GM21576 (cell line): ENCODE measurements around the gene PDE8B.

Experiments used
- ATAC-seq: cut with Tn5 transposase; IDR thresholded peaks from one replicate; pipeline ENCODE4 v1.9.1; 2021; ENCODE audit warnings: mild to moderate bottlenecking, moderate library complexity; ENCODE audit not compliant: unreplicated experiment

Gene PDE8B, protein sequence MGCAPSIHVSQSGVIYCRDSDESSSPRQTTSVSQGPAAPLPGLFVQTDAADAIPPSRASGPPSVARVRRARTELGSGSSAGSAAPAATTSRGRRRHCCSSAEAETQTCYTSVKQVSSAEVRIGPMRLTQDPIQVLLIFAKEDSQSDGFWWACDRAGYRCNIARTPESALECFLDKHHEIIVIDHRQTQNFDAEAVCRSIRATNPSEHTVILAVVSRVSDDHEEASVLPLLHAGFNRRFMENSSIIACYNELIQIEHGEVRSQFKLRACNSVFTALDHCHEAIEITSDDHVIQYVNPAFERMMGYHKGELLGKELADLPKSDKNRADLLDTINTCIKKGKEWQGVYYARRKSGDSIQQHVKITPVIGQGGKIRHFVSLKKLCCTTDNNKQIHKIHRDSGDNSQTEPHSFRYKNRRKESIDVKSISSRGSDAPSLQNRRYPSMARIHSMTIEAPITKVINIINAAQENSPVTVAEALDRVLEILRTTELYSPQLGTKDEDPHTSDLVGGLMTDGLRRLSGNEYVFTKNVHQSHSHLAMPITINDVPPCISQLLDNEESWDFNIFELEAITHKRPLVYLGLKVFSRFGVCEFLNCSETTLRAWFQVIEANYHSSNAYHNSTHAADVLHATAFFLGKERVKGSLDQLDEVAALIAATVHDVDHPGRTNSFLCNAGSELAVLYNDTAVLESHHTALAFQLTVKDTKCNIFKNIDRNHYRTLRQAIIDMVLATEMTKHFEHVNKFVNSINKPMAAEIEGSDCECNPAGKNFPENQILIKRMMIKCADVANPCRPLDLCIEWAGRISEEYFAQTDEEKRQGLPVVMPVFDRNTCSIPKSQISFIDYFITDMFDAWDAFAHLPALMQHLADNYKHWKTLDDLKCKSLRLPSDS

DNA sequence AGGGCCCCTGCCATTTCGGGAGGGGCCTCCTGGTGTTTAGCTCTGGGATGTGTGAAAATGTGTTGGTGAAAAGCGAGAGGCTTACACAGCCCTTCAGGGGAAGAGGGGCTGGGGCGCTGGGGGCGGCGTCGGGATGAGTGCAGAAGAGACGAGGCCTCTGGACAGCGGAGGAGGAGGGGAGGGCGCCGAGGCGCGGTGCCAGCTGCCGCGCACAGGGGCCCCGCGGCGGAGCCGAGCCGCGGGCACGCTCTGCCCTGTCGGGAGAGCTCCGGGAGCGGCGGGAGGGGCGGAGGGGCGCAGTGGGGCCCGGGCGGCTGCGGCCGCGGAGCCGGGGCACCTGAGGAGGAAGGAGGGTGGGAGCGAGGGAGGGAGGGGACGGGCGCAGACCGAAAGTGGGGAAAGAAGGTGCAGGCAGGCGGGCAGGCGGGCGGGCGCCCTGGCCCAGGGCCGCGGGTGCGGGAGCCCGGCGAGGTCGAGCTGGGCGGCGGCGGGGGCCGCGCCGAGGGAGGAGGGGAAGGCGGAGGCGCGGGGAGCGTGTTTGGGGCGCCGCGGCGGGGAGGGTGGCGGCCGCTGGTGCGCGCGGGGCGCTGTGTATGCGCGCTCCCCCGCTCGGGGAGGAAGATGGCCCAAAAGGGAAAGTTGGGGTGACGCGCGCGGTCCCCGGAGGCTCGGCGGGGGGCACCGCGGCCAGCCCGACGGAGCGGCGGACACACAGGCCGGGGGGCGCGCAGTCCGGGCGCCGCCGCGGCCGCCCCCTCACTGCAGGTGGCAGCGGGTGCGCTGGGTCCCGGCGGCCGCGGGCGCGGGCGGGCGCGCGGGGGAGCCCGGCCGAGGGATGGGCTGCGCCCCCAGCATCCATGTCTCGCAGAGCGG is at the start of gene PDE8B:
PDE8B (plus strand) TSS at position 590 of the 873 bp plus-strand sequence; CDS start at position 836, 246 bp downstream.
- ATAC-seq = no peak

DNA sequence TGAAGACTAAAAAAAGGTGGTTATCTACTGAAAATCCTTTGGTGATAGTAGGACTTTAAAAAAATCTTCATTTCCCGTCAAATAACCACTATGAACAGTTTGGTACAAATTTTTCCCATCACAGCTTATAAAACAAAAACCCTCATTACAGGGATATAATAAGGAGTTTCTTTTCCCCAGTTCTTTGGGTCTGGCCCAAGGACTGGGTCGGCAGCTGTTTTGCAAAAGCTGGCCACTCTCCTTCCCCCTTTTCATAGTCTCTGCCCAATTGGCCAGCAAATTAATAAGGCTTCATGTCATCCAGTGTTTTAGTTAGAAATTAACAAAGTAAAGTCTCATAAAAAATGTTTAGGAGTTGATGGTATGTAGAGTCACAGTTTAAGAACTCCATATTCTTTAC is 47.0 kb upstream of the PDE8B start:
- ATAC-seq = no peak

DNA sequence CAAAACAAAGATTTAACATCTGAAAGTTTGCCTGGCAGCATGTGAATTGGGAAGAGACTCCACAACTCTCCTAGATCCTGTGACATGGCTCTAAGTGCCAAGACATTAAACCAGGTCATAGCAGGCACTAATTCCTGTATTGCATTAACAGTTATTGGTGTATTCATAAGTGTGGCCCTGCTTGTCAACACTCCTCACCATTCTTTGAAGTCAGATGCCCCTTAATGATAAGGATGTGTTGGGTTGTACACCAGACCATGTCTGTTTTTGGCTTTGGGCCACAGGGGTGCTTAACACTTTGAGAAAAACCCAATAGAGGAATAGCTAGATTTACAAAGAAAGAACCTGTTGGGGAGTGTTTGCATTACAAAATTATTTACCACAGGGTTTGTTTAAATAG is 43.4 kb upstream of the PDE8B start:
- ATAC-seq = no peak

DNA sequence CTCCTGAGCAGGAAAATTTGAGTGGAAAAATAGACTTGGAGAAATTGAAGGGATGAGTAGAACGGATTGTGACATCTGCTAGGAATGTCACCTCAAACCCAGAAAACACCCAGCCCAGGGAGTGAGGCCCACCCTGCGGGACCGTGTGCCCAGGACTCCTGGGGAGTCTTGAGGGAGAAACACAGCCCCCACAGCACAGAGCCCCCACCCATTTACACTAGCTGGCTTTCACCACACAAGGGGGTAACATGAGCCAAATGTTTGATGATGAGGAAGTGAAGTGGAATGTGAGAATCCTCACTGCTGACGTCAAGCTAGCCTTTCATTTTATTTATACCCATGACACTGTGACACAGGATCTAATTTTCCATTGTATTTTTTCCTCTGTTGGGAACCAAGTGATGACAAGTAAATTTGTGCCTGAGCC is 42.8 kb upstream of the PDE8B start:
- ATAC-seq = no peak

DNA sequence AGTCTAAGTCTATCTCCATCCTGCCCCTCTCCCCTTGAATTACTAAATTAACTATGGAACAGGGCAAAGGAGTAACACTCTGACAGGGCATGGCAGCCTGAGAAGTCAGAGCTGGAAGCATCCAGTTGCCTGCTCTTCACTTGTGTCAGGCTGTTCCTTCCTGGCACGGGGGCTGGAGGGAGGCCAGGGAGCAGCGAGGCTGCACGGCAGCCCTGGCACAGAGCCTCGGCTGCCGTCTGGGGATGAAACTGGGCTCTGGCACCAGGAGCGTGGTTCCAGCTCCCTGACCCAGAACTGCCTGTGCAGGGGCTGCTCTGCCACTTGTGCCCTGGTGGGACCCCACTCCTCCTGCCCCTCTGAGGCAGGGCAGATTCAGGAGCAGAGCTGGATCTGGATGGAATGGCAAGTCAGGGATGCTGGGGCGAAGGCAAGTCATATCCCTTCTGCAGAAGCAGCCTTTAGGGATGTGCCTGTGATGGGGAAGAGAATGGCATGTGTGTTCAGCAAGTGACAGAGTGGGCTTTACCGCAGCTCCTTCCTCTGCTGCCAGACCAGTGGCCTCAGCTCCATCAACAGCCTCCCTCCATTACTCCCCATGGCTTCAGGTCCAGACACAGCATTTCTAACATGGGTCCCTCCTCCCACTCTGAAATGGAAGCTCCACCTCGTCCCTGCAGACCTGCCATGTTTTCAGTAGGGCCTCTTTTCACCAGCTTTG is 42.2 kb upstream of the PDE8B start:
- no peak for ATAC-seq

DNA sequence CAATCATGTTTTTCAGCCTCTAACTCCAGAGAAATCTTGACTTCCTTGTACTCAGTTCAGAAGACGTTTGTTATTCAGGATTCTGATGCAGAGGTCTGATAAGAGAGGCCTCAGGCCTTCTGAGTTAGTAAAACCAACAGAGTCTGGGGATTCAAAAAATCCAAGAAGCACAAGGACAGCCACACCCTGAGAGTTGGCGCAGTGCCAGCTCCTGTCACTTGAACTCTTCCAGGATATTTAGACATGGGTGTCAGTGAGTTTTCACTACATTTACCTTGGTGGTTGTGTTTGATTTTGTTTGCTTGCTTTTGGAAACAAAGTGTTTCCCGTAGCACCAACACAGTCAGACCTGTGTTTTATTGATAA is 41.6 kb upstream of the PDE8B start:
- no peak for ATAC-seq

DNA sequence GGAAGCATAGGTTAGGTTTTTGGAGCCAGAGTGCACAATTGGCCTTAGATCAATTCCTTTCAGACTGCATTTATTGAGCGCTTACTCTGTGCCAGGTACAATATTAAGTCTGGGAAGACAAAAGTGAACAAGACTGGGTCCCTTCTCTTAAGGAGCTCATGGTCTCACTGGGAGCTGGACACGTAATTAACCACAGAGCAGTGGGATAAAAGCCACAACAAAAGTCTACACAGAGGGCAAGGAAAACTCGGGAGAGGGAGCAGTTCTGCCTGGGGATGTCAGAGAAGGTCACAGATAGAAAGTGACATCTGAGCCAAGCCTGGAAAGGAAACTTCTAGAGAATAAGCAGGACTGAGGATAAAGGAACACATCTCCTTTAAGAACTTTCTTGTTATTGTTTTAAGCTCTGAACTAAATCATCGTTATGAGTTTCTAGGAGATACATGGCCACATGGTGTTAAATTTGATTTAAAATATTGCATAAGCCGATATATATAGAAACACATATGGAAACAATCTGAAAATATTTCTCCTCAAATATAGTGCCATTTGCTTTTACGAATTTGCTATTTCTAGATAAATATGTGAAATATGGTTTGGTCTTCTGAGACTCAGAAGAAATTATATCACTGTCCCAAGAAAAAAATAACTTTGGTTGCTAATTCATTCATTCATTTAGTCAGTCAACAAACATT is 40.1 kb upstream of the PDE8B start:
- no peak for ATAC-seq

DNA sequence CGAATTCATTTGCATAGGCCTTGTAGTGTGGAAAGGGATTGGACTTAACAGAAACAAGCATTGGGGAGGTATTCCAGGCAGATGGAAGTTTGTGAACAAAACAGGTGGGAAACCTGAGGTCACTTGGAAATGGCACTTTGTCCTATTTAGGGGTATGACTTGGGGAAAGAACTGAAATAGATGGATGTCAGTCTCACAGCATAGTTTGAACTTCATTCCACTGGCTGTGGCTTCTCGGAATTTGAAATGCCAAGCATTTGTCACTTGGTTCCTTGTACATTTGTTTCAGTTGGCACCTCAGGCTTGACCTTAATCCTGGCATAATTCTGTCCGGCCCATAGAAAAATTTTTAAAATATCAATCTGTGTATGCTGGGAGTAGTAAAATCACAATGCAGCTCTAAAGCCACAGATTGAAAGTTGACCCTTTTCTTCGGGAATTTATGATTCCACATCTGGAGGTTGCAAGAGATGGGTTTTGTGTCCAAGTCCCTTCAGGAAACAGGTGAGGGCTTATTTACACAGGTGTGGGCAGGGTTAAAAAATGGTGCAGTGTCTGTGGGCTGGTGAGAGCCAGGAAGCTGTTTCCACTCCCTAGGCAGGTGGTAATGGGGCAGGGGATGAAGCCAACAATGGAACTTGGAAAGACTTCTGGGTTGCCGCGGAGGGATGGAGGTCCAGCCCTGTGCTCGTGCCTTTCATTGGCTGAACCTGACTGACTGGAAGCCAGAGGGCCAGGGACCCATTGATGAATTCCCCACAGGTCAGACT is 39.2 kb upstream of the PDE8B start:
- ATAC-seq = no peak

DNA sequence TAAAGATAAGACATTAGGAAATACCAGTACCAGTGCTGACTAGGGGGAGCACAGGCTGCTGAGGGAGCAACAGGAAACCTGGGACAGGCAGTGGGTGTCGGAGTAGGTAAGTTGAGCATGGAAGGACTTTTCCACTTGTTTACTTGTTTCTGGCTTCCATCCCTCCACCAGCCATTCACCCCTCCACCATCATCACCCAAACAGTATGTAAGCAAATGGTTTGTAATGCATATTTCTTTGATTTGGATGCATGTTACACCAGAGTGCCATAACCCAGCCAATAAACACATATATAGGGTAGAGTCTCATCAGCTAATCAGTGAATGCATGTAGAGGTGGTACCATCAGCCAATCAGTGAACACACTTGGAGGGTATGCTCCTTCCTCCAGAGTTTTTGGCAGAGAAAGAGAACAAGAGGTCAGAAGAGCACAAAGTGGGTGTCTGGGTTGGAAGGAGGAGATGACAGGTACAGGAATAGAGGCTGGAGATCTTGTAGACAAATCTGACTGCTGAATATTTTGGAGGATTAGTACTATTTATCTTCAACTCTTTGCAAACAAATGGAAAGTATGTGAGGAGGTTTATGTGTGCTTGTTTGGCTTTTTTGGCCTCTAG is 37.7 kb upstream of the PDE8B start:
- ATAC-seq = no peak

DNA sequence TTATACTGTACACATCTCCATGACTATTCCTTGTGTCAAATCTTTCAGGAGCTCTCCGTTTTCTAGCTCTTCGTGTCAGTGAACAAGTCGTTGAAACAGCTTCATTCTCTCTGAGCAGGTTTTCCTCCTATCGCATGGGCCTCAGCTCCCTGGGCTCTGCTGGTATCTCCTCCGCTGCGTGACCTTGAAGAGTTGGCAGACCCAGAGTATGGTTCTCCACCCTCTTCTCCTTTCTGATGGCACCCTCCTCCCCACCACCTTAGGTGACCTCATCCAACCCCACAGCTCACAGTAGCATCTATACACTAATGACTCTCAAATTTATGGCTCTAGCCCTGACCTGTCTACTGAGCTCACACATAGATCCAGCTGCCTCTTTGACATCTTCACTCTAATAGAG is 36.0 kb upstream of the PDE8B start:
- ATAC-seq = no peak

DNA sequence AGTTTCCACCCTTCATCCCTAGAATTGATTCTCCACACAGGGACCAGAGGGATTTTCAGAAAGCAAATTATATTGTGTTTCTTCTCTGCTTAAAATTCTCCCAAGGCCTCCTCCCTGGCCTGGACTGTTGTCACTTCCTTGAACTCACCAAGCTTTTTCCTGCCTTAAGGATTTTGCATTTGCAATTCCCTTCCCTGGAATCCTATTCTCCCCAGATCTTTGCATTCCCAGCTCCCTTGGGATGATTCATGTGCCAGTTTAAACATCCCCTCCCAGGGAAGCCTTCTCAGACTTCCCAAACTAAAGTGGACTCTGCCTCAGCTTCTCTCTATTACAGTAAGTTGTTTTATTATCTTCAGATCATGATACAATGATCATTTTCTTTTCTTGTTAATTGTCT is 35.2 kb upstream of the PDE8B start:
- ATAC-seq = no peak

DNA sequence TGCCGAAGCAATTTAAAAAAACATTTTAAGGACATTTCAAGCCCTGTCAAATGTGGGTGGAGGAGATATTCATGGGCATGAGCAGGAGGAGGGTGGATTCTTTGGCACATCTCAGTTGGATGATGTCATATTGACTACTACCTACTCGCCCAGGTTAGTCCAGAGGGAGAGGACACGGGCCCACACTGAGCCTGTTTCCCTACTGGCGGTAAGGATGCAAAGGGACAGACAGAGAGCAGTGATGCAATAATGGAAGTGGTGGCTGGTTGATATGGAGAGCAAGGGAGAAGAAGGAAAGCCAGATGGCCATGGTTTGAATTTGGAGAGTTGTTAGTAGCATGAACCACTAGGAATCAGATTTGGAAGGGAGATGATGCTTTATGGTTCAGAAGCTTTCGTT is 34.1 kb upstream of the PDE8B start:
- ATAC-seq = no peak

DNA sequence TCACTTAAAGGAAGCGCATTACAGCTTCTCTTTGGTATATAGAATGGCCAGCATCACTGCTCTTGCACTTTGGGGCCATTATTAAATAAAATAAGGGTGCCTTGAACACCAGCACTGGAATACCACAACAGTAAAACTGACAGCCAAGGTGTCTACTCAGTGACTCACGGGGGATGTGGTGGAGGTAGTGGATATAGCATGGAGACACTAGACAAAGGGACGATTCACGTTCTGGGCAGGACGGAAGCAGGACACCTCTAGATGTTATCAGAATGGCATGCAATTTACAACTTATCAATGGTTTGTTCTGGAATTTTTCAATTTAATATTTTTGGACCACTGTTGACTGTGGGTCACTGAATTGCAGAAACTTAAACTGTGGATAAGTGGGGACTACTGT is 32.9 kb upstream of the PDE8B start:
- no peak for ATAC-seq

DNA sequence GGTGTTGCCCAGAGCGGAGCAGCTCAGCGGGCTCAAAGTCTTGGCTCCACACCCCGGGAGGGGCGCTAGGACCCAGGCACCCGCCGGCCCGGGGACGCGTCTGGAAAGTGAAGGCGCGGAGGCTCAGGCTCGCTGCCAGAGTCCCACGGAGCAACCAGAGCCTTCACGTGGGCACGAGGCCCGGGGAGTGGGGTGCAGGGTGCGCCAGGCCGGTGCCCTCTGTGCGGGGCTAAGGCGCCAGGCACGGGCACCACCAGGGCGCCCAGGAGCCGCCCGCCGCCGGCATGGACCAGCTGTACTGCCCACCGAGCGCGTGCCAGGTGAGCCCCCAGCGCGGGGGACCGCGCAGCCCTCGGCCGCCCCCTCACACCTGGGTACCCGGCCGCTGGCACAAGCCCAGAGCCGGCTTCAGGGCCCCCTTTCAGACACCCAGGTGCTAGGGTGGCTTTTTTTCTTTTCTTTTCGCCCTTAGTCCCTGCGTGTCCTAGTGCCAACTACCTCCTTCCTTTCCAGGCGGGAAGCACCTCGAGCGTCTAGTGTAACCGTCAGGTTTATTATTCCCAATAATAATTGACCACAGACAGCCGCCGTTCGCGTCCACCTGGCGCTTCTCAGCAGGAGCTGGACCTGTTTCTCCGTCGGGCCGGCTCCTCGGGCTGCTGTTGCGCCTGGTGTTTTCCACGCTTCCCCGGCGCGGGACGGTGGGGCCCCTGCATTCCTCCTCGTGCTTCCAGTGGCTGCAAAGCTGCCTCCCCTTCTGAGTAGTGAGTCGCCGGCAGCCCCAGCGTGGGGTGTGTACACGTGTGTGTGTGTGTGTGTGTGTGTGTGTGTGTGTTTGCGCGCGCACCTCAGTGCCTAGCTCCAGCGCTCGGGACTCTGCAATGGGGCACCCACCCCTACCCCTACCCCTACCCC is 30.1 kb upstream of the PDE8B start:
- ATAC-seq = no peak

DNA sequence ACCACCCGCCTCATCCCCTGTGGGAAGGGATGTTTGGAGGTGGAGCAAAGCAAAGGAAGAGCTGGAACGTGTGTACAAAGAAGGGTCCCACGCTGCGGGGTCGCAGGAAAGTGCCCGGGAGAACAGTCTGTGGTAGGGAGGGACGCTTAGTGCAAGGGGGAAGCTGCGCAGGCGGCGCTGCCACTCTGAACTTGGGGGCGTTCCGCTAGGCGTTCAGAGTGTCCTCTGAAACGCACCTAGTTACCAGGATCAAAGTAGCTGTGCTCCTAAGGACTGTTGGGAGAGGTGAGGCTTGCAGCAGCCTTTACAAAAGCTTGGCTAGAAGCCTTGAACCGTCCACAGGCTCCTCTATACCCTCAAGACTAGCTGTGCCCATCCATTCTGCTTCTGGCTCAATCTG is 29.3 kb upstream of the PDE8B start:
- no peak for ATAC-seq

DNA sequence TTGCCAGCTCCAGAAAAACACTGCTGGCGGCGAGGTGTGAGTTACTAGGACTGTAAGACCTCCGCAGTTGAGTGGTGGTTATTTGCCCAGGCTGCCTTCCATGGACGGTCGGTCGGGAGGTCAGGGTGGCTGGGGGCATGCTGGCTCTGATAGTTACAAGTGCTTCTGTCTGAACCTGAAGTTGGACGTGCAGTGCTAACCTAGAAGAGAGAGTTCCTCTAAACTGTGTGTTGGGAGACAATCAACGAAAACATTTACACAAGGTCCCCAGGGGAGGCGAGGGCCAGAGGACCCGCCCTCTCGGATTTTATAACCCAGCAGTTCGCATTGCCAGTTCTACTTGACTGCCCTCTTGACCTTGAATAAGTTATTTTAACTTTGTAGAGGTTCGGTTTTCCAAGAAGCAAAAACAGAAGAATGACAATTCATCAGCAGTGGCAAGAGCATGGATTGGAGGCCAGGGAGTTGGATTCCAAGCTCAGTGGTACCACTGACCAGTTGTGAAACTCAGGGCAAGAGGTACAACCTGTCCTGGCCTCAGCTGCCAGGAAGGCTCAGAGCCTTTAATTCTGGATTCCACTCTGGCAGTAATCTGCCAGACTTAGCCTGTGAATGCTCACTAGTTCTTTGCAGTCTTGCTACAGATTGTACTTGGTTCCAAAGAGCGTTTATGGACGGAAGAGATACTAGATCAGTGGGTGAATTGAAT is 28.7 kb upstream of the PDE8B start:
- no peak for ATAC-seq

DNA sequence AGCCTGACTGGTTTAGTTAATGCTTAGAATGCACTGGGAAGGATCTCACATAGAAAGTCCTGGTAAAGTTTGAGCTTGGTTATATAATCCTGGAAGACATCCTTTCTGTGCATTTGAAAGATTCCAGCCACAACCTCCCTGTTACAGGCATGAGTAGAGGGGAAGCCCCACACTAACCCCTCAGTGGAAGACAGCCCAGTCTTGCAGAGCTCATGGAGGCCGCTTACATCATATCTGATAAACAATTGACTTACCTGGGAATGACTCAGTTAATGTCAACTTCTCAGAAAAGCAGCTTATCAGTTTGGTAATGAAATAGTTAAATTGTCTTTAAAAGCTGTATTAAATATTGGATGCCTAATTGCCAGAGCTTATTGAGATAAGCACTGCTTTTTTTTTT is 28.1 kb upstream of the PDE8B start:
- no peak for ATAC-seq
